Right cardiac atrium (tissue), 5 donors: ENCODE results near the gene HMGN2. TPM values are rescaled to one million over a fixed set of nuclear protein-coding genes. Genes with fewer than 3 reads are reported as not detected.
"Not testable (repeated sequence)": the region's sequence is repeated elsewhere in the genome, so short reads cannot be mapped to it uniquely, and the experiment has no call there.

Experiments
- ATAC-seq, 2 donors: fragments of 200-7000 bp; cut with Tn5 transposase; one replicate each; pipeline versions ENCODE4 v1.8.0 to v1.9.1; 2020; ENCODE audit warnings: moderate library complexity in 2 of 2, mild to moderate bottlenecking in 1 of 2
- DNase-seq, 3 donors: peaks; one replicate each; pipeline ENCODE4 v3.0.0-alpha.2; 2020
- H3K27ac ChIP-seq: one replicate; pipeline ENCODE4 v1.5.1; 2013; ENCODE audit warnings: mild to moderate bottlenecking, low read length, control low read depth, moderate library complexity
- H3K27me3 ChIP-seq: one replicate; pipeline ENCODE4 v1.6.1; 2013; ENCODE audit not compliant: control insufficient read depth, insufficient read depth
- H3K4me1 ChIP-seq: one replicate; pipeline ENCODE4 v1.6.1; 2013; ENCODE audit warnings: low read length; ENCODE audit not compliant: control insufficient read depth, insufficient read depth
- H3K4me3 ChIP-seq: one replicate; pipeline ENCODE4 v1.5.1; 2013; ENCODE audit warnings: low read length, control low read depth
- H3K9me3 ChIP-seq: one replicate; pipeline ENCODE4 v1.6.1; 2013; ENCODE audit warnings: low read length; ENCODE audit not compliant: control insufficient read depth
- WGBS: extraction: QIAGEN DNeasy Blood & Tissue Kit; methylation state at CpG from one replicate; pipeline ENCODE4 v1.1.7; 2013; 5-methylcytosine and 5-hydroxymethylcytosine counted together
- intact Hi-C, 4 donors: fragments of 100-400 bp; cut with DNase I; formaldehyde crosslinking; loops; one replicate each; pipeline versions ENCODE4 v1.11.0 to v1.14.0; 2022 to 2023
- polyA plus RNA-seq: library from polyadenylated mRNA; stranded (reverse); fragments of 200-250 nt; gene quantifications from one replicate; pipeline ENCODE4 v1.2.3, GENCODE V29; 2013
- total RNA-seq, 4 donors: library from RNA; stranded (reverse); fragmentation: NEBNext Ultra II Directional; extraction: Animal tissue kit (Norgen Biotek cat#: 25700); gene quantifications; one replicate each; pipeline ENCODE4 v1.2.1, GENCODE V29; 2021
- donor health status: healthy with polysubstance abuse.
- donor health status: DM: no; HTN: yes; CAD: no.
- donor health status: DM: no; HTN: no; CAD: no.
- donor health status: DM: no; HTN: yes; CAD: no; lungs with severe emphysema.
- donor health status: DM: yes; HTN: yes; CAD: no.

Gene HMGN2
- total and polyA plus RNA-seq, 5 donors: 125 to 176 (median 139) TPM

DNA sequence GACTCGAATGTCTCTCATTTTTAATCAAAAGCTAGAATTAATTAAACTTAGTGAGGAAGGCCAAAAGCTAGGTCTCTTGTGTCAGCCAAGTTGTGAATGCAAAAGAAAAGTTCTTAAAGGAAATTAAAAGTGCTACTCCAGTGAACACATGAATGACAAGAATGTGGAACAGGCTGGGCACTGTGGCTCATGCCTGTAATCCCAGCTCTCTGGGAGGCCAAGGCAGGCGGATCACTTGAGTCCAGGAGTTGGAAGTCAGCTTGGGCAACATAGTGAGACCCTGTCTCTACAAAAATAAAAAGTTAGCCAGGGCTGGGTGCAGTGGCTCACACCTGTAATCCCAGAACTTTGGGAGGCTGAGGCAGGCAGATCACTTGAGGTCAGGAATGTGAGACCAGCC, 38.5 kb downstream of the HMGN2 start:
- ATAC-seq, H3K27ac ChIP-seq, DNase-seq, H3K4me1 ChIP-seq, intact Hi-C loops, H3K4me3 ChIP-seq, H3K27me3 ChIP-seq, H3K9me3 ChIP-seq: not testable (repeated sequence)
- 72% methylated on average over 2 of the region's 2 CpGs for WGBS

DNA sequence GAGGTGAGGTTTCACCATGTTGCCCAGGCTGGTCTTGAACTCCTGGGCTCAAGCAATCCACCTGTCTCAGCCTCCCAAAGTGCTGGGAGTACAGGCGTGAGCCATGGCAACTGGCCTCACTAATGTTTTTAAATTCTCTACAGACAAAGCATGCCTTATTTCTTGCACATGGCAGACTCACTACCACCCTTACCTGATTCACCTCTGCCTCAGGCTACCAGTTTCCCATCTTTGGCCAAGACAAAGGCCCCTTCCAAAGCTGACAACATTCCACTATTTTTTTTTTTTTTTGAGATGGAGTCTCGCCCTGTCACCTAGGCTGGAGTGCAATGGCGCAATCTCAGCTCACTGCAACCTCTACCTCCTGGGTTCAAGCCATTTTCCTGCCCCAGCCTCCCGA, 43.6 kb downstream of the HMGN2 start:
- 88% methylated on average over 4 of the region's 4 CpGs for WGBS
- intact Hi-C loops: not testable (repeated sequence)

DNA sequence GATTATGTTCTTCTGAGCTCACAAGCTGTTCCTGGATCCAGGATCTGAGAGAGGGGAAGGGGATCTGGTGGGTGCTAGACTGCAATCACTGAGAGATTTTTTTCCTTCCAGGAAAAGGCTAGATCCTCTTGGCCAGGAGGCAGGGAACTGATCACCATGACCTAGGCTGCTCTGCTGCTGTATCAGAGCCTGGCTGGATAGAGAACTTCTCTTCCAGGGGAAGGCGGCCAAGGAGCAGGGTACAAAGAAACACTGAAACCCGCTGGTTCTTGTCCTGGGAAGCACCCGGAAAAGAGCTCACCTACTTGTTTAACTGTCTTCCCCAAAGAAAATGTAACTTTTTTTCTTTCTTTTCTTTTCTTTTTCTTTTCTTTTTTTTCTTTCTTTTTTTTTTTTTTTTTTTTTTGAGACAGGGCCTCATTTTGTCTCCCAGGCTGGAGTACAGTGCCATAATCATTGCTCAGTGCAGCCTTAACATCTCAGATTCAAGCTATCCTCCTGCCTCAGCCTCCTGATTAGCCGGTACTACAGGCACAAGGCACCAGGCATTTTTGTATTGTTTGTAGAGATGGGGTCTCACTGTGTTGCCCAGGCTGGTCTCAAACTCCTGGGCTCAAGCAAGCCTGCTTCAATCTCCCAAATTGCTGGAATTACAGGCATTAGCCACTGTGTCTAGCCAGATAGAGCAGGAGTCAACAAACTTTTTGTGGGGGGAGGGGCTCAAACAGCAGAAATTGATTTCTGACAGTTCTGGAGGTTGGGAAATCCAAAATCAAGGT, 44.9 kb downstream of the HMGN2 start:
- no peak overlapping the region for H3K4me3 ChIP-seq
- H3K27ac ChIP-seq: no peak overlapping the region
- no peak for ATAC-seq
- DNase-seq: no peak
- no peaks in the 10 kb centered on the region for H3K27me3 ChIP-seq
- intact Hi-C loops: no loop called here
- H3K4me1 ChIP-seq: no peaks in the 10 kb centered on the region
- WGBS: 86% methylated on average over 4 of the region's 4 CpGs
- H3K9me3 ChIP-seq: no peaks in the 10 kb centered on the region

More for the DNA sequence above, 43.6 kb downstream of the HMGN2 start:
- H3K27ac ChIP-seq, ATAC-seq, H3K4me3 ChIP-seq, H3K4me1 ChIP-seq, DNase-seq, H3K27me3 ChIP-seq, H3K9me3 ChIP-seq: not testable (repeated sequence)

DNA sequence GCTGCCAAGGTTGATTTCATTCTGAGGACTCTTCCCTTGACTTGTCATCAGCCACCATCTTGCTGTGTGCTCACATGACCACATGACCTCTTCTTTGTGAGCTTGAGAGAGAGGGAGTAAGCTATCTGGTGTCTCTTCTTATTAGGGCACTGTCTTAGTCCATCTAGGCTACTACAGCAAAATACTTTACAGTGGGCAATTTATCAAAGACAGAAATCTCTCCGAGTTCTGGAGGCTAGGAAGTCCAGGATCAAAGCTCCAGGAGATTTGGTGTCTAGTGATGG, 45.5 kb downstream of the HMGN2 start:
- intact Hi-C loops: no loop called here

DNA sequence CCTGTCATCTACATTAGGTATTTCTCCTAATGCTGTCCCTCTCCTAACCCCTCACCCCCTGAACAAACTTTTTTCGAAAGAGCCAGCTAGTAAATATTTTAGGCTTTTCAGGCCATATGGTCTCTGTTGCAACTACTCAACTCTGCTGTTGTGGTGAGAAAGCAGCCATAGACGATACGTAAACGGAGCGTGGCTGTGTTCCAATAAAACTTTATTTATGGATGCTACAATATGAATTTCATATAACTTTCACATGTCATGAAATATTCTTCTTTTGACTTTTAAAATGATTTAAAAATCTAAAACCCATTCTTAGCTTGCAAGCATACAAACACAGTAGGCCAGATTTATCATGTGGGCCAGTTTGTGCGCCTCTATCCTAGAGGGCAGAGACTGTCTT, 46.1 kb downstream of the HMGN2 start:
- Histone ChIP-seq H3K27me3 (no peaks in the 10 kb centered on the region), H3K4me1 (no peaks in the 10 kb centered on the region), H3K4me3 (no peak overlapping the region), H3K27ac (no peak overlapping the region), H3K9me3 (no peaks in the 10 kb centered on the region)
- WGBS: 84% methylated on average over 6 of the region's 6 CpGs
- DNase-seq (no peak), ATAC-seq (no peak)
- intact Hi-C loops: no loop called here

More for the DNA sequence above, 45.5 kb downstream of the HMGN2 start:
- Histone ChIP-seq H3K27ac (no peak overlapping the region), H3K9me3 (no peaks in the 10 kb centered on the region), H3K27me3 (no peaks in the 10 kb centered on the region), H3K4me1 (no peaks in the 10 kb centered on the region), H3K4me3 (no peak overlapping the region)
- ATAC-seq: no peak
- no peak for DNase-seq
- 84% methylated on average over 1 of the region's 1 CpG for WGBS

DNA sequence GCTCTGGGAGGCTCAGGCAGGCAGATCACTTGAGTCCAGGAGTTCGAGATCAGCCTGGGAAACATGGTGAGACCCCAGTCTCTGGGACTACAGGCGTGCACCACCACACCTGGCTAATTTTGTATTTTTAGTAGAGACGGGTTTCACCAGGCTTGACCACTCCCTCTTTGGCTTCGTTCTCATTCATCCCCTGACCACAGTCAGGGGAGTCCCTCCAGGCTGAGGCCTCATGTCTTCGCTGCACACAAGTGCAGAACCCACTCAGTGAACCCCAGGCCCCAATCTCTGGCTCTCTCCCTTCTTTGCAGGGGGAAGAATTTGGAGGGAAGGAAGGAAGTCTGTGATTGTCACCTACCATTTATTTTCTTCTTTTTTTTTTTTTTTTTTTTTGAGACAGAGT, 48.1 kb downstream of the HMGN2 start:
- Histone ChIP-seq H3K27me3 (no peaks in the 10 kb centered on the region), H3K27ac (no peak overlapping the region), H3K9me3 (no peaks in the 10 kb centered on the region), H3K4me1 (no peaks in the 10 kb centered on the region), H3K4me3 (no peak overlapping the region)
- DNase-seq (no peak), ATAC-seq (no peak)
- 82% methylated on average over 5 of the region's 5 CpGs for WGBS
- intact Hi-C loops: no loop called here

DNA sequence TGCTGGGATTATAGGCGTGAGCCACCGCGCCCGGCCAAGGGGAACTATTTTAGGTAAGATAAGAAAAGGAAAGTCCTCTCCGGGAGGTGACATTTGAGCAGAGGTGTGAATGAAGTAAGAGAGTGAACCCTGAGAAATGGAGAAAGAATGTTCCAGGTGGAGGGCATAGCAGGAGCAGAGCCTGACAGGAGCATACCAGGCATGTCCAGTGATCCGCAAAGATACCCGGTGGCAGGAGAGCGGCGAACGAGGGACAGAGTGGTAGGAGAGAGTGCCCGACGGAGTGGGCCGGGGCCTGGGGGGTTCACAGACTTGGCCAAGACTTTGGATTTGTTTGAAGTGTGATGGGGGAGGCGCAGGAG, 49.4 kb downstream of the HMGN2 start:
- no peak for ATAC-seq
- no peak for DNase-seq
- H3K27me3 ChIP-seq: no peaks in the 10 kb centered on the region
- no peak overlapping the region for H3K4me3 ChIP-seq
- H3K4me1 ChIP-seq: no peaks in the 10 kb centered on the region
- no peaks in the 10 kb centered on the region for H3K9me3 ChIP-seq
- no peak overlapping the region for H3K27ac ChIP-seq
- WGBS: 52% methylated on average over 14 of the region's 14 CpGs
- intact Hi-C loops: no loop called here

DNA sequence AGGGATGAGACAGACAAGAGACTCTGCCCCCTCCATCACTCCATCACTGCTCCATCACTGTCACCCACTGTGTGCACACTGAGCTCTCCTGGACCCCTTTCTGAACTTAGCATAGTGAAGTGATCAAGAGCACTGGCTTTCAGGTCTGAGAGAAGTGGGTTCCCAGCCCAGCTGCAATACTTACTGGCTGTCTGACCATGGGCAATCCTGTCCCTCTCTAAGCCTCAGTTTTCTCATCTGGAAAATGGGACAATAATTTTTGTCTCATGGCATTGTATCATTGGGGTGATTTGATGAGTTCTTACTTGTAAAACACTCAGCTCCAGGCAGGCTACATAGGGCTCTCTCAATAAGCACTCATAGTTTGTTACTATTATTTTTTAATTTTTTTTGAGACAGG, 49.8 kb downstream of the HMGN2 start:
- Histone ChIP-seq H3K4me1 (no peaks in the 10 kb centered on the region), H3K4me3 (no peak overlapping the region), H3K9me3 (no peaks in the 10 kb centered on the region), H3K27ac (no peak overlapping the region), H3K27me3 (no peaks in the 10 kb centered on the region)
- DNase-seq (no peak), ATAC-seq (no peak)
- intact Hi-C loops: no loop called here

DNA sequence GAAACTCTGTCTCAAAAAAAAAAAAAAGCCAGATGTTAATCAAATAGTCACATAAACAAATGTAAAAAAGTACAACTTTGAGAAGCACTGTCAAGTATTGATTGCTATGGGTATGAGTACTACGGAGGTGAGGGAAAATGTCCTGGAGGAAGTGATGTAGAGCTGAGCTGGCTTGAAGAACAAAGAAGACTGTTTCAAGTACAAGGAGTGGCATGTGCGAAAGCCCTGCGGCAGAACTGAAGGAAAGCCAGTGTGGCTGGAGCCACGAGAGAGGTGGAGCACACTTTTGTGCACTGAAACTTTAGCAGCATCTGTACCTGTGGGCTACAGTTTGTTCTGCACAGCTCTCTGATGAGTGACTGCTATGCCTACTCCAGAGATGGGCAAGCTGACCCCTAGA, 51.9 kb downstream of the HMGN2 start:
- DNase-seq (no peak), ATAC-seq (no peak)
- H3K4me3 ChIP-seq: no peak overlapping the region
- intact Hi-C loops: no loop called here
- WGBS: 75% methylated on average over 4 of the region's 4 CpGs
- no peaks in the 10 kb centered on the region for H3K9me3 ChIP-seq
- H3K27ac ChIP-seq: no peak overlapping the region
- no peaks in the 10 kb centered on the region for H3K27me3 ChIP-seq
- no peaks in the 10 kb centered on the region for H3K4me1 ChIP-seq

Other genes with a start within 250 kb of the HMGN2 start
- gene CEP85, start 238.2 kb upstream of the HMGN2 start, total RNA-seq: 10 to 100 TPM; 18.9 to 56.2 (median 32.9) TPM
- 20.7 TPM for gene CEP85, start 238.2 kb upstream of the HMGN2 start, polyA plus RNA-seq
- 10 to 100 TPM; 28.9 to 71.3 (median 51.1) TPM for gene SH3BGRL3, start 192.4 kb upstream of the HMGN2 start, total RNA-seq
- gene SH3BGRL3, start 192.4 kb upstream of the HMGN2 start, polyA plus RNA-seq: 41.9 TPM
- 10 to 100 TPM; 13.7 to 18.5 (median 16.0) TPM for gene UBXN11, start 165.8 kb upstream of the HMGN2 start, total RNA-seq
- gene UBXN11, start 165.8 kb upstream of the HMGN2 start, polyA plus RNA-seq: 13.3 TPM
- 1 to 10 TPM; 1.8 to 5.7 (median 4.1) TPM for gene CD52, start 154.5 kb upstream of the HMGN2 start, total RNA-seq
- 4.5 TPM for gene CD52, start 154.5 kb upstream of the HMGN2 start, polyA plus RNA-seq
- not detected for gene CRYBG2, start 118.3 kb upstream of the HMGN2 start, total RNA-seq
- not detected for gene CRYBG2, start 118.3 kb upstream of the HMGN2 start, polyA plus RNA-seq
- under 1 TPM in 1 of 4 donors, not detected in 3; 0.23 TPM for gene ZNF683, start 99.7 kb upstream of the HMGN2 start, total RNA-seq
- not detected for gene ZNF683, start 99.7 kb upstream of the HMGN2 start, polyA plus RNA-seq
- not detected for gene LIN28A, start 61.6 kb upstream of the HMGN2 start, total RNA-seq
- gene LIN28A, start 61.6 kb upstream of the HMGN2 start, polyA plus RNA-seq: not detected
- 10 to 100 TPM; 27.0 to 34.0 (median 30.0) TPM for gene DHDDS, start 40.1 kb upstream of the HMGN2 start, total RNA-seq
- gene DHDDS, start 40.1 kb upstream of the HMGN2 start, polyA plus RNA-seq: 21.5 TPM
- 1 to 10 TPM; 2.7 to 7.0 (median 5.6) TPM for gene RPS6KA1, start 57.3 kb downstream of the HMGN2 start, total RNA-seq
- gene RPS6KA1, start 57.3 kb downstream of the HMGN2 start, polyA plus RNA-seq: 2.0 TPM
- gene ARID1A, start 223.6 kb downstream of the HMGN2 start, total RNA-seq: 10 to 100 TPM; 33.1 to 45.3 (median 40.0) TPM
- gene ARID1A, start 223.6 kb downstream of the HMGN2 start, polyA plus RNA-seq: 15.7 TPM